NCI-H345 treated with DMSO at 0.1 percent for 48 hours (cell line): ENCODE results near the gene PTGS1.
"Not testable (repeated sequence)": the region's sequence is repeated elsewhere in the genome, so short reads cannot be mapped to it uniquely, and the experiment has no call there.

Source experiments
- DNase-seq: peaks from one replicate; lab custom pipeline; 2025; ENCODE audit not compliant: unreplicated experiment; lab: John Stamatoyannopoulos, UW

The PTGS1 gene

GRCh38 chr9:122370869-122371755 is at the start of gene PTGS1:
PTGS1 (plus strand) TSS chr9:122371024; CDS start chr9:122371085, 61 bp downstream.
- DNase-seq, result no peak

DNA sequence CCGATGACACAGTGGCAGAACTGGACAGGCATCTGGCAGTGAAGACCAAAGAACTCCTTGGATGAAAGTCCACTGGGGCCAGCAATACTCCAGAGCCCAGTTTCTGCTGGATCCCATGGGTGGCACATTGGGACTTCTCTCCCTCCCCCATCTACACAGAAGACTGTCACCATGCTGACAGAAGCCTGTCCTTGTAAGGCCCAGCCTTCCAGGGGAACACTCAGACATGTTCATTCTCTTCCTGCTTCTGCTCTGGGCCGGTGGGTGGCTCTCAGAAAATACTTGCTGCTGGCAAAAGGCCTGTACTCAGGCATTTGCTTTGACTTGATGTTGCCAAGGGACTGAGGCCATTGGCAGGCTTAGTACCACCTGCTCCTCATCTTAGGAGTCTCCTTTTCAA is 48.3 kb upstream of the PTGS1 start:
- DNase-seq, result no peak

- DNase-seq, result not testable (repeated sequence)
Measured at GRCh38 chr9:122324665-122325064, 46.2 kb upstream of the PTGS1 start.

- DNase-seq, result no peak
Measured at GRCh38 chr9:122325124-122325523, 45.7 kb upstream of the PTGS1 start.

DNA sequence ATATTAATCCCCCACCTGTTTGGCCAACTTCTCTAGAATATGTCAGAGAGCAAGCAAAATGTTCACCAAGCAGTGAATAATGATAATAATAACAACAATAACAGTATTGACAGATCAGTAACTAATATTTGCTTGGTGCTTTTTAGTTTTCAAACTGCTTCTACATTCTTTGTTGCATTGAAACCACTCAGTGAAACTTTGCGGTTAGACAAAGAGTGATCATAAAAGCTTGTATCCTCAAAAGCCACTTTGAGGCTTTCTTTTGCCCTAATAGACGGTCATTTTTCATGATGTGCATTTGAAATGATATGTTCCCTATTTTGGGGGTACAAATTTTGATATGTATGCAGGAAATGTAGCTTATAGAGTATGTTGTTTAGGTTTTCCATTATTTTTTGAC is 43.6 kb upstream of the PTGS1 start:
- no peak for DNase-seq

- no peak for DNase-seq
Measured at GRCh38 chr9:122329597-122329996, 41.2 kb upstream of the PTGS1 start.

DNA sequence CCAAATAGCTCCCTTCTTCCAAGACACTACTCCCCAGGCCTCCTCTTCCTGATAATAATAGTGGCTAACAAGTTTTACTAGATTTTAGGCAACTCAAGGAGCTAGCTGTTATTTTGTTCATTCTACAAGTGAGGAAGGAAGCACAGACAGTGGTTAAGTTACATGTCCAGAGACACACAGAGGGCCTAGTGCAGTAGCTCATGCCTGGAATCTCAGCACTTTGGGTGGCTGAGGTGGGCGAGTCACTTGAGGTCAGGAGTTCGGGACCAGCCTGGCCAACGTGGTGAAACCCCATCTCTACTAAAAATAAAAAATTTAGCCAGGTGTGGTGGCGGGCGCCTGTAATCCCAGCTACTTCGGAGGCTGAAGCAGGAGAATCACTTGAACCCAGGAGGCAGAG is 40.4 kb upstream of the PTGS1 start:
- not testable (repeated sequence) for DNase-seq

DNA sequence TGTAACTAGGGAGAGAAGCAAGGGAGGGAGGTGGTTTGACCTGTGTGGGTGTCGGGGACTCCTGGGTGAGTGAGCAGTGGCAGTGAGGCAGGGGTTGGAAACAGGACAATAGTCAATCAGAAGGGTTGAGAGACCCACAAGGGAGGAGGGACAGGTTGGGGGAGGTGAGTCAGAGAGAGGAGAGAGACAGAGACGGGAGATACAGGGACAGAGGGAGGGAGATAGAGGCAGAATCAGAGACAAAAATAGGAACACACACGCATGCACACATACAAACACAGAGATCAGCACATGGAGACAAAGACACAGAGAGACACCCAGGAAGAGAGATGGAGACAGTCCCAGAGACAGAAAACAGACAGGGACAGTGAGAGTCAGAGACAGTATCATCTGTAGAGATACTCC is 39.3 kb upstream of the PTGS1 start:
- DNase-seq, result no peak

GRCh38 chr9:122332083-122332482 is 38.7 kb upstream of the PTGS1 start:
- DNase-seq, result no peak

DNA sequence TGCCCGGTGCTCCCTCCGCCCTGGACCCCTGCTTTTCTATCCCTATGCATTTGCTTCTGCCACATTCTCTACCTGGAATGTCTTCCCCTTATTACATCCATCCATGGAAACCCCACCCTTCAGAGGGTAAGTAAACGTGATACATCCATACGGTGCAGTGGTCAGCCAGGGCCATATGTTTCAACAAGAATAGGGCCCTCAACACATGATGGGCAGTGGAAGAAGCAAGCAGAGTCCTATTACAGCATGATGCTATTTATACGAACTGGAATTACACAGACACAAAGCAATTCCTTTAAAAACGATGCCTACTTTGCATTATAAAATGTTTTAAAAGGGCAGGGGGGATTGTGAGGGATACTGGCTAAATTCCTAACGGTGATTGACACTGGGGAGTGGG is 38.2 kb upstream of the PTGS1 start:
- DNase-seq, result no peak

DNA sequence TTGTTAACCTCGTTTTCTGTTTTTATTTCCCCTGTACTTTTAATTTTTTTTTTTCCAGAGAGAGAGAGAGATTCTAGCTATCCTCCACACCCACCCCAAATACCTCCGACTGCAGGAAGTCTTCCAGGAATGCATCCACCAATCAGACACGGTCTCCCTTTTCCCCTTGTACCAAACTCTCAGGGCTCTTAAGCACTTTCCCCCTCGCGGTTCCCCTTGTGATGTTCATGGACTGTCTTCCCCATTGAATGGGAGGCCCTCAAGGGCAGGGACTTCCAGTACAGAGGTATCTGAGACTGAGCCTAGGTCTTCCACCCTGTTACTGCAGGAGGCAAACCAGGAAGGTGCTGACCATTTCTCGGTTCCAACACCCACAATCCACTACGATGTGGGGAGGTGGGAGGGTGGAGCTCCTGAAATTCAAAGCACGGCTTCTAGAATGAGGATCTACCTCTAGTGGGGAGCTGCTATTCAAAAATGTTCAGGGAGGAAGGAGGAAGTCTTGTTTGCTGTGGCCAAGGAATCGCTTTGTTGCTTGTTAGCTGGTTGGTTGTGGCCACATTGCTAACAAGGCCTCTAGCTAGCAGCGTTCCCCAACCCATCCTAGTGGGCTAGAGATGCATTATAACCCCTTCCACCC is 37.5 kb upstream of the PTGS1 start:
- DNase-seq, result no peak

- no peak for DNase-seq
Measured at GRCh38 chr9:122334916-122335315, 35.9 kb upstream of the PTGS1 start.

DNA sequence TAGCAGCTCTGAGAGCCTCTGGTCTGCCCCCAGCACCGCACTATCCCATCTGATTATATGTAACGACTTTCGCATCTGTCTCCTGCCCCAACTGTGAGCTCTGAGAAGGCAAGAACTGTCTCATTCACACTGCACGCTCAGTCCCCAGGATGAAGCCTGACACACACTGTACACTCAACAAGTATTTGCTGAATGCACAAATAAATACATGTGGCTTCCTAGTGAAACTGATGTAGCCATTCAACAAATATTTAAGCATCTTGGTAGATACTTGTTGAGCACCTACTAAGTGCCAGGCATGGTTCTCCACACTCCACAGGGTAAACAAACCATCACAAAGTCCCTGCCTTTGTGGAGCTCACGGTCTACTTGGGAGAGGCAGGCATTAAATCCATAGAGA is 34.6 kb upstream of the PTGS1 start:
- no peak for DNase-seq

GRCh38 chr9:122336866-122337555 is 33.8 kb upstream of the PTGS1 start:
- DNase-seq, result no peak

- no peak for DNase-seq
Measured at GRCh38 chr9:122337556-122337929, 33.3 kb upstream of the PTGS1 start.

GRCh38 chr9:122338536-122338935 is 32.3 kb upstream of the PTGS1 start:
- DNase-seq, result no peak

- DNase-seq, result no peak
Measured at GRCh38 chr9:122338994-122339393, 31.8 kb upstream of the PTGS1 start.

DNA sequence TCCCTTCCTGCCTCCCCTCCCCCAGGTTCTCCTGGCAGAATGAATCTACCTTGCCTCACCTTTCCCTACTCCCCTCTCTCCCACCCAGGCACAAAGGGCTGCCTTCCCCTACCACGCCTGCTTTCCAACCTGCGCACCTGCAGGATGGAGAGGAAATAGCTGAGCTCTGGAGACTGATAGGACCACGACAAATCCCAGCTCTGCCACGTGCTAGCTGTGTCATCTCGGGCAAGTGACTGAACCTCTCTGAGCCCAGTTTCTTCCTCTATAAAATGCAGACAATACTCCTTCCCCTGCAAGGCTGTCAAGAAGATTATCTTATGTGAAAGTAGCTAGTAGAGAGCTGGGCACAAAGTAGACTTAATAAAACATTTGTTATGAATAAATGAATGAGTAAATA is 31.2 kb upstream of the PTGS1 start:
- DNase-seq, result no peak

GRCh38 chr9:122340161-122340560 is 30.7 kb upstream of the PTGS1 start:
- DNase-seq, result no peak

- no peak for DNase-seq
Measured at GRCh38 chr9:122342323-122343050, 28.3 kb upstream of the PTGS1 start.
